GM12878 (cell line): ENCODE measurements around the gene FAM228B. TPM values are rescaled to one million over a fixed set of nuclear protein-coding genes. Genes with fewer than 3 reads are reported as not detected.

Source experiments
- ATAC-seq: fragments of 200-7000 bp; cut with Tn5 transposase; 3 replicates; pipeline ENCODE4 v1.9.1; 2020; ENCODE audit warnings: mild to moderate bottlenecking, moderate library complexity
- BruUV-seq: library from RNA; stranded (reverse); fragments of 400-500 nt; replicated peaks from 2 replicates; lab custom pipeline; 2021; lab: Mats Ljungman, UMichigan
- CTCF ChIA-PET: fragments of 300-600 bp; sonication (Branson Sonifier 250); formaldehyde crosslinking; extraction: SDS; loops from one replicate; lab custom pipeline; 2021; ENCODE audit warnings: inconsistent platforms; lab: Yijun Ruan, JAX
- POLR2A ChIA-PET: fragments of 350-600 bp; formaldehyde crosslinking; extraction: SDS; loops from one replicate; lab custom pipeline; 2021; ENCODE audit warnings: inconsistent platforms; lab: Charles Lee
- RAD21 ChIA-PET: fragments of 300-600 bp; sonication (Branson Sonifier 250); formaldehyde crosslinking; loops from one replicate; lab custom pipeline; 2023; ENCODE audit warnings: antibody characterized with exemption; ENCODE audit not compliant: unreplicated experiment; lab: Charles Lee
- SMC1A ChIA-PET: fragments of 300-600 bp; sonication (Branson Sonifier 250); formaldehyde crosslinking; loops from one replicate; lab custom pipeline; 2023; ENCODE audit not compliant: unreplicated experiment, uncharacterized antibody; lab: Charles Lee
- DNase-seq: peaks from one replicate; pipeline ENCODE4 v3.0.0-alpha.2; 2011; ENCODE audit warnings: low read depth, low spot score
- FAIRE-seq: peaks from 3 replicates; lab custom pipeline; 2011; peaks lifted over from hg19 to GRCh38; lab: Jason Lieb, UNC
- H2AFZ ChIP-seq: 2 replicates; pipeline ENCODE4 v1.6.0; 2011; ENCODE audit warnings: low read depth, low read length, control low read depth; ENCODE audit not compliant: control insufficient read depth
- H3K27ac ChIP-seq: 2 replicates; pipeline ENCODE4 v1.5.1; 2011; ENCODE audit warnings: control low read depth; ENCODE audit not compliant: control insufficient read depth, insufficient read depth
- H3K27me3 ChIP-seq, 2 experiments: replicated peaks in 1 of 2; 2 replicates each; pipeline versions ENCODE4 v1.6.0 to v1.6.1; 2011; ENCODE audit warnings: low read length in 1 of 2; ENCODE audit not compliant: control insufficient read depth in 2 of 2, insufficient read depth in 2 of 2
- H3K36me3 ChIP-seq, 2 experiments: 2 replicates each; pipeline ENCODE4 v1.5.1; 2011; ENCODE audit warnings: low read length in 1 of 2; ENCODE audit not compliant: control insufficient read depth in 2 of 2, insufficient read depth in 2 of 2
- H3K4me1 ChIP-seq: 2 replicates; pipeline ENCODE4 v1.6.1; 2011; ENCODE audit warnings: mild to moderate bottlenecking, low read length, moderate library complexity, mixed read lengths; ENCODE audit not compliant: control insufficient read depth, insufficient read depth
- H3K4me2 ChIP-seq: 2 replicates; pipeline ENCODE4 v1.6.0; 2011; ENCODE audit warnings: control low read depth; ENCODE audit not compliant: control insufficient read depth, insufficient read depth
- H3K4me3 ChIP-seq: fragments of 200-600 bp; sonication (generic); 2 replicates; pipeline ENCODE4 v1.5.1; 2016
- H3K79me2 ChIP-seq: 2 replicates; pipeline ENCODE4 v1.6.0; 2011; ENCODE audit warnings: low read length; ENCODE audit not compliant: control insufficient read depth, insufficient read depth
- H3K9ac ChIP-seq: 2 replicates; pipeline ENCODE4 v1.8.0; 2011; ENCODE audit warnings: low read length, control low read depth, mixed read lengths; ENCODE audit not compliant: control insufficient read depth, insufficient read depth
- H3K9me3 ChIP-seq: replicated peaks from 3 replicates; pipeline ENCODE4 v1.5.1; 2011; ENCODE audit warnings: mild to moderate bottlenecking, low read length; ENCODE audit not compliant: control insufficient read depth, insufficient read depth
- H4K20me1 ChIP-seq: 2 replicates; pipeline ENCODE4 v1.6.0; 2011; ENCODE audit not compliant: control insufficient read depth, insufficient read depth
- ATF3 ChIP-seq: IDR thresholded peaks from 2 replicates; pipeline ENCODE4 v1.6.1; 2011; ENCODE audit warnings: low read depth, mild to moderate bottlenecking, low read length, moderate library complexity, borderline replicate concordance; ENCODE audit errors: extremely low read depth
- CEBPZ ChIP-seq: fragments of 150-350 bp; IDR thresholded peaks from 2 replicates; pipeline ENCODE4 v1.6.1; 2016; ENCODE audit warnings: low read depth, low read length
- CHD2 ChIP-seq: IDR thresholded peaks from 2 replicates; pipeline ENCODE4 v1.6.1; 2011; ENCODE audit warnings: low read depth, low read length, improper control_type of control experiment, borderline replicate concordance
- E2F4 ChIP-seq: IDR thresholded peaks from 2 replicates; pipeline ENCODE4 v1.6.1; 2012; ENCODE audit warnings: low read depth, low read length, improper control_type of control experiment
- IKZF1 ChIP-seq: fragments of 450-650 bp; conservative IDR thresholded peaks from 2 replicates; pipeline ENCODE4 v1.6.1; 2017; ENCODE audit warnings: antibody characterized with exemption, mild to moderate bottlenecking
- MEF2B ChIP-seq: fragments of 450-650 bp; IDR thresholded peaks from 2 replicates; pipeline ENCODE4 v1.6.1; 2018; ENCODE audit warnings: mild to moderate bottlenecking, moderate library complexity; ENCODE audit not compliant: partially characterized antibody, poor library complexity, severe bottlenecking
- MLLT1 ChIP-seq: fragments of 450-650 bp; IDR thresholded peaks from 2 replicates; pipeline ENCODE4 v1.6.1; 2016; ENCODE audit warnings: mild to moderate bottlenecking
- MTA2 ChIP-seq: fragments of 450-650 bp; IDR thresholded peaks from 2 replicates; pipeline ENCODE4 v1.6.1; 2016; ENCODE audit warnings: low read depth, mild to moderate bottlenecking, moderate library complexity
- PML ChIP-seq: IDR thresholded peaks from 2 replicates; pipeline ENCODE4 v1.6.1; 2012; ENCODE audit warnings: low read length, inconsistent platforms
- POLR2AphosphoS2 ChIP-seq: IDR thresholded peaks from 2 replicates; pipeline ENCODE4 v1.6.1; 2011; ENCODE audit warnings: low read depth, mild to moderate bottlenecking, low read length, improper control_type of control experiment, moderate library complexity
- SMAD1 ChIP-seq: fragments of 450-650 bp; IDR thresholded peaks from 2 replicates; pipeline ENCODE4 v1.6.1; 2018; ENCODE audit warnings: mild to moderate bottlenecking, low read depth; ENCODE audit not compliant: partially characterized antibody
- ZNF24 ChIP-seq: fragments of 450-650 bp; IDR thresholded peaks from 2 replicates; pipeline ENCODE4 v1.6.1; 2017; ENCODE audit warnings: antibody characterized with exemption, mild to moderate bottlenecking
- WGBS: methylation state at CpG from one replicate; pipeline ENCODE4 v1.1.6; 2016; ENCODE audit warnings: low lambda C conversion rate; ENCODE audit not compliant: insufficient replicate concordance, insufficient coverage; ENCODE audit errors: missing lambda C conversion rate; 5-methylcytosine and 5-hydroxymethylcytosine counted together
- in situ Hi-C: fragments of 300-500 bp; cut with MboI; formaldehyde crosslinking; loops from 9 replicates; pipeline ENCODE4 v1.14.3; 2018; ENCODE audit warnings: mixed read lengths
- intact Hi-C: fragments of 100-400 bp; cut with micrococcal nuclease; formaldehyde crosslinking; loops from one replicate; pipeline ENCODE4 v1.14.2; 2022; ENCODE audit not compliant: unreplicated experiment
- polyA plus RNA-seq, 11 experiments: library from polyadenylated mRNA; depleted of rRNA in 4 of 11; unstranded in 6 of 11; stranded (reverse) in 5 of 11; fragments of >200 nt; fragmentation: Nextera tagmentation in 4 of 11; fragmentation: Illumina TruSeq in 1 of 11; extraction: Ambion mirVana in 4 of 11; extraction: Trizol in 1 of 11; gene quantifications; 1 replicate in 1 of 11; 2 replicates in 10 of 11; pipeline versions ENCODE4 v1.2.1 to v1.2.3, GENCODE V29; 2011 to 2016; ENCODE audit warnings: inconsistent platforms in 2 of 11, missing spikeins in 2 of 11, low read depth in 1 of 11
- total RNA-seq, 4 experiments: library from RNA; depleted of rRNA in 3 of 4; stranded (reverse); fragments of >200 nt in 3 of 4; fragmentation: Illumina TruSeq in 1 of 4; extraction: Trizol in 1 of 4; gene quantifications; 2 replicates each; pipeline versions ENCODE4 v1.2.1 to v1.2.3, GENCODE V29; 2013 to 2021

FAM228B gene
- total and polyA plus RNA-seq, 10 of the 15 experiments (the other 5 are each of a cell fraction or from before 2014, with no cell fraction given) = 3.9 to 11.0 (median 7.5) TPM

DNA sequence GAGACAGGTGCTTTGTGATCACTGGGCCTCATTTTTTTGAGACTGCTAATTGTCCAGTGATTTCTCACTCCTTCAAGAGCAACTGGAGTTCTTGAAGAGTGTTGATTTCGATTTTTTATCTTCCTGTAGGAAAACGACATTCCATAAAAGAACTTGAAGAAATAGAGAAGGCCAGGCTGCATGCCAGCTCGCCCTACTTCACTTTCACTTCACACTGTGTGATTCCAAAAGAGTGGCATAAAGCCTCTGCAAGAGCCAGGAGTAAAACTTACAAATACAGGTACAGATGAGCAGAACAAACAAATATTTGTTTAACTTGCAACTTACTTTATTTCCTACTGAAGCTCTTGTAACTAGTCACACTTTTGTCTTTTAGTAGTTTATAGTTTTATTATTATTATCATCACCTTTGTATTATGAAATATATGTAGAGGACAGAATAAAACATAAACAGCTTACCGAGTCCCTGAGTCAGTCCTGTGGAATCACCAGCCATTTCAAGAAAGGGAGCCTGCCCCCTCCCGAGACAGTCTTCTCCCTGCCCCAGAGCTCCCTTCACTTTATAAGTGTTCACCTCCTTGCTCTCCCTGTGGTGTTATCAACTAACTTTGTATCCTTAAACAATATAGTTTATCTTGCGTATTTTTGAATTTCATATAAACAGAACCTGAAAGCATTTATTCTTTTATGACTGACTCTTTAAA lies 60.2 kb downstream of the FAM228B start (continued):
- no peak for TF ChIP-seq MLLT1

GRCh38 chr2:24189551-24189950 lies 66.3 kb downstream of the FAM228B start:
- ATAC-seq = no peak
- Histone ChIP-seq H3K36me3 (no peaks in the 10 kb centered on the region), H4K20me1 (no peaks in the 10 kb centered on the region), H3K4me3 (no peak overlapping the region), H3K27me3 (no peaks in the 10 kb centered on the region), H3K4me1 (no peaks in the 10 kb centered on the region; the same call in 1 of the 2 replicates), H2AFZ (no peak overlapping the region)
- BruUV-seq = no TSS peak
- TF ChIP-seq SMAD1 = no peak
- no peak for TF ChIP-seq IKZF1
- no peak for TF ChIP-seq PML
- no peak for TF ChIP-seq MEF2B
- TF ChIP-seq POLR2AphosphoS2 = no peak
- TF ChIP-seq CHD2 = no peak
- TF ChIP-seq CEBPZ = no peak
- TF ChIP-seq ZNF24 = no peak
- no peak for TF ChIP-seq E2F4
- TF ChIP-seq MTA2 = no peak
- TF ChIP-seq ATF3 = no peak
- TF ChIP-seq, all 136 proteins: peak for 0
- no peak for DNase-seq
- intact Hi-C loops (no loop called here), in situ Hi-C loops (no loop called here)
- no peak overlapping the region for H3K9ac ChIP-seq
- no peaks in the 10 kb centered on the region for H3K9me3 ChIP-seq
- no peak overlapping the region for H3K4me2 ChIP-seq
- ChIA-PET RAD21 (no interaction called here), POLR2A (no interaction called here), CTCF (no interaction called here), SMC1A (no interaction called here)
- H3K27ac ChIP-seq = no peak overlapping the region
- H3K79me2 ChIP-seq = no peaks in the 10 kb centered on the region
- no peak for FAIRE-seq
- WGBS = 60% methylated on average over 10 of the region's 10 CpGs
